Left cardiac atrium (tissue), 4 donors: Measurements from ENCODE around the gene CRYBG3. TPM values are rescaled to one million over a fixed set of nuclear protein-coding genes. Genes with fewer than 3 reads are reported as not detected.

Experiments used
- ATAC-seq, 2 donors: fragments of 200-7000 bp; cut with Tn5 transposase; one replicate each; pipeline ENCODE4 v1.9.1; 2020; ENCODE audit warnings: mild to moderate bottlenecking in 2 of 2, moderate library complexity in 2 of 2
- DNase-seq: peaks from one replicate; pipeline ENCODE4 v3.0.0-alpha.2; 2020
- intact Hi-C, 2 donors: fragments of 100-400 bp; cut with DNase I; formaldehyde crosslinking; loops; one replicate each; pipeline versions ENCODE4 v1.14.1 to v1.15.1; 2022 to 2023
- total RNA-seq, 2 donors: library from RNA; stranded (reverse); fragmentation: NEBNext Ultra II Directional; extraction: Animal tissue kit (Norgen Biotek cat#: 25700); gene quantifications; one replicate each; pipeline ENCODE4 v1.2.1, GENCODE V29; 2021
- donor health status: DM: no; HTN: yes; CAD: no.
- donor health status: DM: no; HTN: yes; CAD: no; lungs with severe emphysema.
- donor health status: DM: yes; HTN: yes; CAD: no.
- donor health status: Dilated cardiomyopathy.

CRYBG3 gene
- total RNA-seq, 2 donors from 2014 or later = 18.3 to 23.9 TPM

GRCh38 chr3:97958396-97958795, 136.6 kb downstream of the CRYBG3 start:
- ATAC-seq (no peak), DNase-seq (no peak)
- intact Hi-C loops = no loop called here

DNA sequence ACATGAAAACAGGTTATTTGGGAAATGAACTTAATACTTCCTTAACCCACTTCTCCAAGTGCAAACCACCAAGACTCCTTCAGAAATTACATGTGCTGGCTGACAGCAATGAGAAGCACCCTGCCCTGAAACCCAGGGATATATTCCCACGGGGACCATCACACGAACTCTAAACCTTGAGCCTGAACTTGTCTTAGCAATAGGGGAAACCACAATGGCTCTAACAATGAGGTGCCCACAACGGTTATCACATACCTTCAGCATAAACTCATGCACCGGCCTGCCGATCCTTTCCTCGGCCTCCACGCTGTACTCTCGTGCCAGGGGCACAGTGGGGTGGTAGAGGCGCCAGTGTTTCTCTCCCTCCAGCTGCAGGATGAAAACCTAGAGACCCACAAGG, 137.0 kb downstream of the CRYBG3 start:
- intact Hi-C loops = no loop called here

DNA sequence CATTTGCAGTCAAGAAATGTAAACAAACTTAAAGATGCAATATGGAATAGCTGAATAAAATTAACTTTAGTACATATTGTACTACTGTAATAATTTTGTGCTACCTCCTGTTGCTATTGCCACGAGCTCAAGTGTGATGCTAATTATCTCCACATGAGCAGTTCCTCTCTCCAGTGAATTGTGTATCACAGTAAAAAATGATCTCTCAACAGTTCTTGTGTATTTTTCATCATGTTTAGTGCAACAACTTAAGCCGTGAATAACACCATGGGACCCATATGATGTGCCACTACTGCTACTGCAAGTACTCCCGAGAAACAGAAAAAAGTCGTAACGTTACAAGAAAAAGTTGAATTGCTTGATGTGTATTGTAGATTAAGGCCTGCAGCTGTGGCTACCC, 138.1 kb downstream of the CRYBG3 start:
- no peak for DNase-seq
- intact Hi-C loops = no loop called here
- ATAC-seq = no peak

More for the DNA sequence above, 137.0 kb downstream of the CRYBG3 start:
- DNase-seq = no peak
- no peak for ATAC-seq

DNA sequence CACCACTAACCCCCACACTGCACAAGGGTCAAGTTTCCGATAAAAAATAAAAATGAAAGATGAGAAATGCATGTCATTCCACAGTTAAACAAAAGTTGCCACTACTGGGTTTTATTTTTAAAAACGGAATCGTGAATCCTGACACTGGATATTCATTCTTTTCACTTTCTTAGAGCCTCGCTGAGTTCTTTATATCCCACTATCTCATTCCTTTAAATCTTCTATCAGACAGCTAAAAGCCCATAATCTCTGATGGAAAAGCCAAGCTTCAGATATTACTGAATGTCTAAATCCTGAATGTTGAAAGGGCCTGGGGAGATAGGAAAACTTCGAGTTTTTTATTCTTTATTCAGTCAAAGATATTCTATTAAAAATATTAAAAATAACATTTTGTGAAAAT, 138.7 kb downstream of the CRYBG3 start:
- ATAC-seq (no peak), DNase-seq (no peak)
- intact Hi-C loops = no loop called here

GRCh38 chr3:97960993-97961766, 139.4 kb downstream of the CRYBG3 start:
- ATAC-seq (no peak), DNase-seq (no peak)
- intact Hi-C loops = no loop called here

DNA sequence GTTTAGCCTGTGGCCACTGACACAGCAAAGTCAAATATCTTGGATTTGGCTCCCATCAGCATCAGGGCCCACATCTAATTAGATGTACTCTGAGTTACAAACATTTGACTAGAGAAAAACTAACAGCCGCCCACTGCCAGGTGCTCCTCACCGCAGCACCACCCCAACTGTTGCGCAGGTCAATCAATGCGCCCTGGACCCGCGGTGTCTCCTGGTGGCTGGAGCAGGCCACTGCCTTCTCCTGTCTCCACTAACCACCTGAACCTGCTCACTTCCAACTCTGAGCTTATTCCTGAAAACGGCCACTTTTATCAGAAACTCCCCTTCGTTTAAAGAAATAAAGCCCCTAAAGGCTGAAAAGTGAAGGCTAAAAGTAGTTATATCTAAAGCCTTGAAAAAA, 146.2 kb downstream of the CRYBG3 start:
- intact Hi-C loops = loop anchor here in 1 of 2 donors (5.0 kb wide), 1 partner anchor 54 kb away; no protein-coding TSS in a partner anchor
- DNase-seq (no peak), ATAC-seq (no peak)

DNA sequence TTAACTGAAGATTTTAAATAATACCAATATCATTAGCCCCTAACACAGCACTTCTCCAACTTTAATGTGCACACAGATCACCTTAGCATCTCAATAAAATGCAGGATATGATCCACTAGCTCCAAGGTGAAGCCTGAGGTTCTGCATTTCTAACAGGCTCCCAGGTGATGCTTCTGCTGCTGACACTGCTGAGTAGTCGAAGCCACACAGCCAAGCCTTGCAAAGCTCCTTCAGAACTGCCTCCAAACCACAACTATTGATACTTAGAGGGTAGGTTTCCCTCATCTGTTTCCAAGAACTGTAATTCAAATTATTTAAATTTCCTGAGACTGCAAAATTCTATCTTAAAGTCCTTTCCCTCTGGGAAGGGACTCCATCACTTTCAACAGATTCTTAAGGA, 146.6 kb downstream of the CRYBG3 start:
- DNase-seq (no peak), ATAC-seq (no peak)
- intact Hi-C loops = loop anchor here in 1 of 2 donors (5.0 kb wide), 1 partner anchor 54 kb away; no protein-coding TSS in a partner anchor

DNA sequence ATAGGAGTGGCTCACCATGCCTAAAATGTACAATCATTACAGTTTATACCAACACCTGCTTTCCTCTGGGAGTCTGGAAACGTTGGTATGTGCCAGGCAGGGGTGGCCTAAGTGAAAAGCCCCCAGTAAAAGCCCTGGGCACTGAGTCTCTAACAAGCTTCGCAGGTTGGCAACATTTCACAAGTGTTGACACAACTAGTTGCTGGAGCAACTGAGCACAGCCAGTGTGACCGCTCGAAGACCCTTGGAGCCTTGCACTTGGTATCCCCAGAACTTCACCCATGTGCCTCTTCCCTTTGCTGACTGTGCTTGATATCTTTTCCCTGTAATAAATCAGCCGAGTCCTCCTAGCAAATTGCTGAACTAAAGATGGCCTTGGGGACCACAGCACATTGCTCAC, 147.7 kb downstream of the CRYBG3 start:
- intact Hi-C loops = loop anchor here in 1 of 2 donors (5.0 kb wide), 1 partner anchor 53 kb away; no protein-coding TSS in a partner anchor
- ATAC-seq (no peak), DNase-seq (no peak)

- ATAC-seq (no peak), DNase-seq (no peak)
- intact Hi-C loops = no loop called here
Observed at GRCh38 chr3:97970156-97970555, 148.3 kb downstream of the CRYBG3 start.

GRCh38 chr3:97970956-97971620, 149.3 kb downstream of the CRYBG3 start:
- DNase-seq (no peak), ATAC-seq (no peak)
- intact Hi-C loops = no loop called here

DNA sequence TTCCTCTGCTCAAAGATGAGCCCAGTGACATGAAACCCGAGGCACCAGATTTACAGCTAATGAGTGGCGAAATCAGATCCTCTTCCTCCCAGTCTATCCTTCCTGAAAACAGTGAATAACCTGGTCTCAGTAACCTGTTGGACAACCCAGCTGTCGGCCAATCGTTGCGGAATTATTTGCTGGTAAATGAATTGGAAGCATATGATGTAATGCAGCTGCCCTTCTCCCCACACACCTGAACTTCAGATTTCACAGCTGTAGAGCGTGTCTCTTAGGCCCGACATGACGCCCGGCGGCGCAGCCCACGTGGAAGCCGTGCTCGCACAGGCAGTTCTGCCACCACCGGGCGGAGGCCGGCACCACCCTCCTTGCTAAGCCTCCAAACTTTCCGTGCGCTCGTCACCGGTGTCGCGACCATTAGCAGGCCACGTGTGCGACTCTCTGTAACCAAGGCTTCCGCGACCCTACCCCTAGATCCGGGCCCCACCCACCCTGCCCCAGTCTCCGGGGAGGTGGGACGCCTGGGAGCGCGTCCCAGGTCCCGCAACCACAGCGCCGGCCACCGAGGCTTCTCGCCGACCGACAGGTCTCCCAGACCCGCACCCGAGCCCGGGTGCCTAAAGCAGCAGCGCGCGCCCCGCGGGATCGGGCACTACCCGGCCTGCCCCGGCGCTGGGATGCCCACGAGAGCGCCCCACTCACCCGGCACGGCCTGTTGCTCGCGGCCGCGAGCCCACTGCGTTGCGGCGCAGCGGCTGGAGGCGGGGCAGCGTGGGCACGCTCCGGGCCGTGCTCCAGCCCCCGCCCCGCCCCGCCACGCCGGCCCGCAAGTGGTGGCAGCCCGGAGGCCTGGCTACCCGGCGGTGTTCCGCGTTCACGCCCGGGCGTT, 150.1 kb downstream of the CRYBG3 start, which contains the start of gene RIOX2:
Gene RIOX2, minus strand, starts transcription at position 753 of the 889 bp plus-strand sequence. CDS start 4,838 bp downstream, outside the sequence.
- intact Hi-C loops = loop anchor here in 1 of 2 donors (2.0 kb wide), 1 partner anchor 149 kb away; the partner anchor contains the start of gene CRYBG3

GRCh38 chr3:97972976-97973375, 151.2 kb downstream of the CRYBG3 start:
- intact Hi-C loops = loop anchor here in 1 of 2 donors (2.0 kb wide), 1 partner anchor 150 kb away; the partner anchor contains the start of gene CRYBG3
- DNase-seq = no peak
- ATAC-seq = no peak

More for the DNA sequence above, 150.1 kb downstream of the CRYBG3 start, which contains the start of gene RIOX2:
- ATAC-seq = peak; percentile 98 to 99
- peak; percentile 83 for DNase-seq

GRCh38 chr3:97974996-97975395, 153.2 kb downstream of the CRYBG3 start:
- intact Hi-C loops = no loop called here
- ATAC-seq (no peak), DNase-seq (no peak)

- no peak for ATAC-seq
Observed at GRCh38 chr3:97975466-97975865, 153.7 kb downstream of the CRYBG3 start.

GRCh38 chr3:97979610-97980009, 157.8 kb downstream of the CRYBG3 start:
- peak; percentile 53 to 80 for ATAC-seq
- DNase-seq = no peak
- intact Hi-C loops = no loop called here

More at GRCh38 chr3:97975466-97975865, 153.7 kb downstream of the CRYBG3 start:
- no peak for DNase-seq
- intact Hi-C loops = no loop called here

- ATAC-seq (peak in 1 of 2 donors; percentile 35), DNase-seq (no peak)
- intact Hi-C loops = no loop called here
Observed at GRCh38 chr3:97981886-97982285, 160.1 kb downstream of the CRYBG3 start.

DNA sequence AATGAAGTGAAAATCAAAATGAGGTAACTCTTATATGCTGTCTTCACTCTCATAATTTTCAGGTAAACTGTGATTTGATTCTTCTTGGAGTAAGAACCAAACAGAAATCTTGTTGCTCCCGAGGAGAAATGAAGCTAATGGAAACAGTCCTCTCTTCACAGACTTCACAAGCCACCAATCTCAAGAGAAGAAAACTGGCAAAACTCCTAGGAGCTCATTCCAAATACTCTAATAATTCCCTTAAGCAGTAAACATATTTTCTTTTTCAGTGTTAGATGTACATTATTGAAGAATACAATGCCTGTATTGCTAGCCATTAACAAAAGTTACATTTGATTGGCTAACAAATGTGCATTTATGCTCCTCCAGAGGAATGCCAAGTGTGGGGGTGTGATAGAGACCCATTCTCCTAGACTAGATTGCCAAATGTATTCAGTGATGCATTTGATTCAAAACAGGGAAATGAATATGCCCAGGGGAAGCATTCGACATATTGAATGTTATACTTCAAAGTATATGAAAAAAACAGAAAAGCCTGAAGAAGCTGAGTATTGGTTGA, 162.2 kb downstream of the CRYBG3 start:
- DNase-seq = no peak
- intact Hi-C loops = no loop called here
- ATAC-seq = no peak

DNA sequence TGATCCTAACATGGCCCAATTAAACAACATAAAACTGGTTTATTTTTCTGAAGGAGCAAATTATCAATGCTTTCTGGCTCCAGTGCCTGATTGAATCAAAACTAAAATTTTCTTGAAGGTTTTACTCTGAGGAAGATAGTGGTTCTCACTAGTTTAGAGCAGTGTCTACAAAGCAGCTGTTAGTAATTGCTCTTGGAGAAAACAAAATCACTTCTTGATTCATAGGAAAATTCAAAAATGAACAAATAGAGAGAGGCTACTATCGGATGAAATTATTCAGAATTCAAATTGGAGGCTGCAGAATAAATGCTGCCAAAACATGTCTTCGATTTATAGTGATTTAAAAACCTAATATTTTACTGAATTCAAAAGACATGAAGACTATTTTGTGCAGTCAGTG, 165.5 kb downstream of the CRYBG3 start:
- intact Hi-C loops = no loop called here
- ATAC-seq (no peak), DNase-seq (no peak)
